Stimulated activated CD4-positive, alpha-beta T cell treated with anti-CD3 and anti-CD28 coated beads, Interleukin-1b, Interleukin-23, amount 100 ng/mL, for 4 hours (primary cell): ENCODE results near the gene ZKSCAN5.

Source experiments
- DNase-seq, 2 donors: peaks; one replicate each; pipeline ENCODE4 v3.0.0-alpha.2; 2020; ENCODE audit warnings: low read depth in 2 of 2

The ZKSCAN5 gene

DNA sequence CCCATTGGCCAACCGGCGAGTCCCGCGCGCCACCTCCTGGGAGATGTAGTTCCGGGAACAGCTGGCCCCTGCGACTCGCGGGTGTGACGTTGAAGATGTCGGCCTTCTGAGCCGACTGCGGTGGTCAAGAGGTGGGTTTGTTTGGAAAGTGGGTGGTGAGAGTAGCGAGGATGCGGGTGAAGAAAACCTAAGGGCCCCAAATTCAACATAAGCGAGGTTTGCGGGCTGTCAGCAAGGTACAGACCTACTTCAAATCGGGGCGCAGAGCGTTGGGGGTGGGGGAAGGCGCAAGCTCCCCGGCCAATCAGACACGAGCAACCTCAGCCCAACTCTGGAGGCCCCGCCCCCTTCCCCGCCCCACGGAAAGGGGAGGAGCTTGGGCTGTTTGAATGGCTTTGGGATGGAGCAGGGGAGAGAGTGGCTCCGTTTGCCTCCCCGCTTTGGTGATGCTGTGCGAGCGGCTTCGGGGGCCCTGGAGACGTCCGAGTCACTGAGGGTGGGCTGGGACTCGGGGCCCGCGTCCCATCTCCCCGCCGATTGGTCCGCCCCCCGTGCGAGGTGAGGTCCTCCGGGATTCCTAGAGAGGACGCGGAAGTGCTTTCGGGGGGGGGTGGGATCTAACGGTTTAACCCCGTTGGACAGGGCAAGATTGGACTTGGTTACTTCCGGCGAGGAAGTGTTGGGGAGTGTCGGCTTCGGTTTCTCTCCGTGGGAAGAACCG, at the start of gene ZKSCAN5:
ZKSCAN5 (plus strand) TSS at position 60 of the 721 bp plus-strand sequence. CDS start 1,383 bp downstream, outside the sequence.
- peak; percentile 97 to 98 for DNase-seq

- no peak for DNase-seq
Measured at GRCh38 chr7:99455874-99456273, 48.6 kb upstream of the ZKSCAN5 start.

DNA sequence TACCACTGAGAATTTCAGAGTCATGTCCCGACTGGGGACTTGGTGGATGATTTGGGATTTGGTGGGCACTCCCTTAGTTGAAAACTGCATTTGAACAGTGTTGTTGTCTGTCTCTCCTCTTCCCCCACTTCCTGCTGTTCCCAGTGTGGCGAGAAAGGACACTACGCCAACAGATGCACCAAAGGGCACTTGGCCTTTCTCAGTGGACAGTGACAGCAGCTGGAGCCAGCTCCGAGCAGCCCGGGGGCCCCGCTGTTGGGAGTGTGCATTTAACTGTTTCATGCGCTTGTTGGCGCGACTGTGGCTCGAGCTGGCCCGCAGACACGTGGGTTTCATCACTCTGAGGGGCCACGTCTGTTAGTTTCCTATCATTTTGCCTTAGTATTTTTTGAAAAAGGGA, 48.2 kb upstream of the ZKSCAN5 start:
- no peak for DNase-seq

- no peak for DNase-seq
Measured at GRCh38 chr7:99457050-99457649, 47.3 kb upstream of the ZKSCAN5 start.

DNA sequence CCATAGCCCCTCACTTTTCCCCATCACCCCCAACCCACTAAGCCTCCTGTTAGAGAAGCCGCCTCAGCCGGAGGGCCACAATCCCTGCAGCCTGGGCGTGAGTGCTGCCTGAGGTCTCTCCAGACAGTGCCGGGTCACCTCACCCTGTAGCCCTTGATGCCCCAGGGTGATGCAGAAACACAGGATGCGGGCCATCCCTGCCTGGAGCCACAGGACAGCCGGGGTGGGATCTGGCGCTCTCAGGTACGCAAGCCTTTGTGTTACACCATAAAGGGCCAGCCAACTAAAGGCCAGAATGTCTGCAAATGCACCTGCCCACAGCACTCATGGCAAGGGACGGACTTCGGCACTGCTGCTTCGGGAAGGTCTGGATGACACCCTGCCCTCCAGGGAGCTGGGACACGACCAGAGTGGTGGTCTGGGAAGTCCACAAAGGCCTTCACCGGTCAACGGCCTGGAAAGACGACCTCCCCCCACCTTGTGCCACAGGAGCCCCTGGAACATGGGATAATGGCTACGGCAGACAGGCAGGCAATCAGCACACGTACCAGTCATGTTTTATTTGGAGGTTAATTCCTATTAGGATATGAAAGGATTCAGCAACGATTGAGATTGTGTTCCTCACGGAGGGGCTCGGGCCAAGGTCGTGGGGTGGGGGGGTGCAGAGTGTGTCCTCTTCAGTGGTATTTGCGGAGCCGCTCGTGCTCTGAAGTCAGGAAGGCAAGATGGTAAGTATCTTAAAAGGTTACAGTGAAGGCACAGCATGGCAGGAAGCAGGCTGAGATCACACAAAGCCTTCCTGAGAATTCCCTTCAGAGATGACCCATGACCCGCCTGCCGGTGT, 46.6 kb upstream of the ZKSCAN5 start:
- no peak for DNase-seq

DNA sequence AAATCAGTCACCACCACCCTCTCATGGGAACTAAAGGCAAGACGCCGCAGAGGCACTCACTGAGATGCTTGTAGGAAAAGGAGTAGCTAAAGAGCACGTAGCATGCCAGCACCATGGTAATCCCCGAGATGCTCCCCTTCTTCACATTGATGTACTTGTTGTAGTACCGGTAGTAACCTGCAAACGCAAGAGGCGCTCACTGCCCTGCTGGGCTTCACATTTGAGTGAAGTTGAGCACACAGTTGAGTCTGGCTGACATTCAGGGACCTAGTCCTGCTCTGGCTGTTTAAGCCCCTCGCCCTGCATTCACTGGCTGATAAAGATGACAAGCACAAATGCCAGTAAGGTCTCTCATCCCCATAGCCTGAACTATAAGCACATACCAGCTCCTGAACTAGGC, 45.4 kb upstream of the ZKSCAN5 start:
- no peak for DNase-seq

GRCh38 chr7:99460651-99461050, 43.8 kb upstream of the ZKSCAN5 start:
- DNase-seq: no peak

- no peak for DNase-seq
Measured at GRCh38 chr7:99461221-99461620, 43.2 kb upstream of the ZKSCAN5 start.

- DNase-seq: no peak
Measured at GRCh38 chr7:99465421-99465768, 39.1 kb upstream of the ZKSCAN5 start.

- DNase-seq: no peak
Measured at GRCh38 chr7:99468336-99468918, 36.0 kb upstream of the ZKSCAN5 start.

GRCh38 chr7:99469381-99470065, 34.9 kb upstream of the ZKSCAN5 start:
- DNase-seq: no peak

DNA sequence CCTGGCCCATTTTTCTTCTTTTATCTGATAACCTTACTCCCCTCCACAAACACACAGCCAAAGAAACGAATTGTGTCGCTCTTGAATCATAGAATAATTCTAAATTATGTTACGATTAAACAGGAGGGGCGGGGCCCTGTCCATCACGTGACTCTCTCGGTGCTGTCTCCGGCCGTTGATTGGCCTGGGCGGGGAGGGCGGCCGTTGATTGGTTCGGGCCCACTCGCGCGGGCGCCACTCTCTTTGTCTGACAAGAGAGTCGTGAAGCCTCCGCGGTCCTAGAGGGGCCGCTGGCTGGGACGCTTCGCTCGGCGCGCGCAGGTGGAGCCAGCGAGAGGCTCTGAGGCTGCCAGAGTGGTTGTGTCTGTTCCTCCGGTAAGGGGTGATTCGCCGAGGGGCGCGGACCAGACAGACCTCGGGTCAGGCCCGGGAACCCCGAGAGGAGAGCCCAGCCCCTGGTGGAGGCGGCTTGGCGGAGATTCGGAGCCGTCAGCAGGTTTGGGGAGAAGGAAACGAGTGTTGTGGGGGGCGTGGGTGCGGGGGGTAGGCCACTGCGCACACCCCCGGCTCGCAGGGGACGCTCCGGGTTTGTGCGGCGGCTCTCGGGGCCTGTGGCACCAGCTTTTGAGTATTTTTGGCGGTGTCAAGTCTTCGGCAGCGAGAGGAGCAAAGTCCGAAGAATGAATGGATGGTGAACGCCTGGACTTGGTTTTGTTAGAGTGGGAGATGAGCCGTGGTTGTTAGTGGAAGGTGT, 31.7 kb upstream of the ZKSCAN5 start, which contains the start of gene ZNF789:
ZNF789 (plus strand) TSS at position 330 of the 754 bp plus-strand sequence. CDS start 3,567 bp downstream, outside the sequence.
- DNase-seq: peak; percentile 96 to 97

GRCh38 chr7:99473315-99473596, 31.2 kb upstream of the ZKSCAN5 start:
- no peak for DNase-seq

DNA sequence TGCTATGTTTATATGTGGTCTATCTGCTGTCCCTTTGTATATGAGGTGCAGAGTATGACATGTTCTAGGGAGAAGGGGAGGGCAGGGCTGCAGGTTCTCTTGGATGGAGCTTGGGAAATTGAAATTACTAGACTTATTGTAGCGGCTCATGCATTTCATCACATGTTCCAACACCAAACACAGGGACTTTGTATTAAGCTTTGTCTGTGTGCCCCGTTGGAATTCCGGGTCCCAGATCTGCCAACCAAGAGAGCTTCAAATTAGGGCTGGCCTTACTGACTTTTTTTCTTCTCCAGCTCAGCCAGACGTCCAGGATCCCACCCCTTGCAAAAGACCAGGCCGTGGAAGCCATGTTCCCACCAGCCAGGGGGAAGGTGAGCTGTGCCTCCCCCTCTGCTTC, 28.4 kb upstream of the ZKSCAN5 start:
- no peak for DNase-seq

GRCh38 chr7:99478464-99479440, 25.7 kb upstream of the ZKSCAN5 start:
- DNase-seq: no peak

- DNase-seq: no peak
Measured at GRCh38 chr7:99485094-99485493, 19.4 kb upstream of the ZKSCAN5 start.

DNA sequence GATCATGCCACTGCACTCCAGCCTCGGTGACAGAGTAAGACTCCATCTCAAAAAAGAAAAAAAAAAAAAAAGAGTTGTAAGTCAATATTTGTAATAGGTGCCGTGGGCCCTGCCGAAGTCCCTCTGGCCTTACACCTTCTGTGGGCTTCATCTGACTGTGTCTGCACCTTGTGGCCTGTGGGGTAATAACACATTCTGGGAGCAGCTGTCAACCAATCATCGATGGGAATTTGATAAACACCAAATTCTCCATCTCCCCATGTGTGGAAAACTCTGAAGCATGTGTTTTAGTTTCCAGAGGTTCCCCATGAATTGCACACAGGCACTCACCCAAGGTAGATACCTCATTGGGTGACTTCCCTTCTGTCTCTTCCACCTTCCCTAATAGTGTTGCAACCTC, 15.2 kb upstream of the ZKSCAN5 start:
- DNase-seq: no peak

DNA sequence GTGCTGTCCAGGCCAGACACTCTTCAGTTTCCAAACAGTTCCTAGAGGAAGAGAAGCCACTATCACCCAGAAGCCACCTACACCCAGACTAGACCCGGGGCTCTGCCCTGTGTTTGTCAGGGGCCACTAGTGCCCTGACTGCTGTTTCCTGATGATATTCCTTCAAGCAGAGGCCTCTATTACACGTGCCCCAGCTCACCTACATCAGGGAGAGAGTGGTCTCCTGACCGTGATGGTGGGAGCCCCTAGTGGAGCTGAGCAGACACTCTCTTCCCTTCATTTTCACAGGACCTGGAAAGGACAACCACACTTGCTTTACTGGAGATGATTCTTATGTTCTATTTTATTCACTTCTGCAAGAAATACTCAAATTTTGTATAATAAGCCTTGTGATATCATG, 13.6 kb upstream of the ZKSCAN5 start:
- no peak for DNase-seq

GRCh38 chr7:99493823-99494222, 10.6 kb upstream of the ZKSCAN5 start:
- DNase-seq: no peak
